MM.1S (cell line): ENCODE measurements around the gene SH3RF3.

ENCODE experiments used
- EZH2phosphoT487 ChIP-seq: fragments of 300-600 bp; sonication (generic); IDR thresholded peaks from 2 replicates; pipeline ENCODE4 v1.6.1; 2018; ENCODE audit warnings: antibody characterized with exemption, low read length
- TF ChIP-seq, protein P1 (sequence below): fragments of 300-600 bp; sonication (generic); IDR thresholded peaks from 2 replicates; pipeline ENCODE4 v1.5.1; 2016; ENCODE audit warnings: antibody characterized with exemption, low read length, mixed read lengths

DNA sequence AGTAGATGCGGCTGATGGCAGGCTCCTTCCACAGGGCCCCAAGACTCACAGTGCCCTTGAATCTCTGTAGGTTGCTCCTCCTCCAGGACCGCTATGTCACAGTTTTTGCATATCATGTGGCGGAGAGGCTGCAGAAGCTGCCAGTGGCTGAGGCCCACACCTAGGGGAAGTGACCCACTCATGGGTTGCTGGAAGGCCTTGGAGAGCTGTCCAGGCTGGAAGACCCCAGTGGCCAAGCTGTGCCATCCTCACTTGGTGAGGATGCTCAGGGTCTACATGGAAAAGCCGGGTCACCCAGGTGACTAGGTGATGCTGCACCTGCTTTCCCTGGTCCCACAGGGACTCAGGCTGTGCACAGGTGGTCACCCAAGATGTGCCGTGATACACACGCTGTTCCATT is 394.1 kb downstream of the SH3RF3 start:
- TF ChIP-seq, protein P1, sequence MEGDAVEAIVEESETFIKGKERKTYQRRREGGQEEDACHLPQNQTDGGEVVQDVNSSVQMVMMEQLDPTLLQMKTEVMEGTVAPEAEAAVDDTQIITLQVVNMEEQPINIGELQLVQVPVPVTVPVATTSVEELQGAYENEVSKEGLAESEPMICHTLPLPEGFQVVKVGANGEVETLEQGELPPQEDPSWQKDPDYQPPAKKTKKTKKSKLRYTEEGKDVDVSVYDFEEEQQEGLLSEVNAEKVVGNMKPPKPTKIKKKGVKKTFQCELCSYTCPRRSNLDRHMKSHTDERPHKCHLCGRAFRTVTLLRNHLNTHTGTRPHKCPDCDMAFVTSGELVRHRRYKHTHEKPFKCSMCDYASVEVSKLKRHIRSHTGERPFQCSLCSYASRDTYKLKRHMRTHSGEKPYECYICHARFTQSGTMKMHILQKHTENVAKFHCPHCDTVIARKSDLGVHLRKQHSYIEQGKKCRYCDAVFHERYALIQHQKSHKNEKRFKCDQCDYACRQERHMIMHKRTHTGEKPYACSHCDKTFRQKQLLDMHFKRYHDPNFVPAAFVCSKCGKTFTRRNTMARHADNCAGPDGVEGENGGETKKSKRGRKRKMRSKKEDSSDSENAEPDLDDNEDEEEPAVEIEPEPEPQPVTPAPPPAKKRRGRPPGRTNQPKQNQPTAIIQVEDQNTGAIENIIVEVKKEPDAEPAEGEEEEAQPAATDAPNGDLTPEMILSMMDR: no peak
- no peak for TF ChIP-seq EZH2phosphoT487
